HG03558 (cell line): ENCODE measurements around the gene AGPAT4.
"Not testable (repeated sequence)": the region's sequence is repeated elsewhere in the genome, so short reads cannot be mapped to it uniquely, and the experiment has no call there.

ENCODE experiments used
- ATAC-seq: cut with Tn5 transposase; IDR thresholded peaks from one replicate; pipeline ENCODE4 v1.9.1; 2021; ENCODE audit warnings: moderate number of reproducible peaks; ENCODE audit not compliant: unreplicated experiment; ENCODE audit errors: extremely low read depth

The AGPAT4 gene, protein sequence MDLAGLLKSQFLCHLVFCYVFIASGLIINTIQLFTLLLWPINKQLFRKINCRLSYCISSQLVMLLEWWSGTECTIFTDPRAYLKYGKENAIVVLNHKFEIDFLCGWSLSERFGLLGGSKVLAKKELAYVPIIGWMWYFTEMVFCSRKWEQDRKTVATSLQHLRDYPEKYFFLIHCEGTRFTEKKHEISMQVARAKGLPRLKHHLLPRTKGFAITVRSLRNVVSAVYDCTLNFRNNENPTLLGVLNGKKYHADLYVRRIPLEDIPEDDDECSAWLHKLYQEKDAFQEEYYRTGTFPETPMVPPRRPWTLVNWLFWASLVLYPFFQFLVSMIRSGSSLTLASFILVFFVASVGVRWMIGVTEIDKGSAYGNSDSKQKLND

GRCh38 chr6:161273752-161274487, at the start of gene AGPAT4:
Gene AGPAT4 (minus strand): TSS chr6:161274061. CDS start chr6:161232213, 41,848 bp downstream.
- ATAC-seq = peak; percentile 97

- no peak for ATAC-seq
These were observed 45.4 kb upstream of the AGPAT4 start for GRCh38 chr6:161319231-161319630.

DNA sequence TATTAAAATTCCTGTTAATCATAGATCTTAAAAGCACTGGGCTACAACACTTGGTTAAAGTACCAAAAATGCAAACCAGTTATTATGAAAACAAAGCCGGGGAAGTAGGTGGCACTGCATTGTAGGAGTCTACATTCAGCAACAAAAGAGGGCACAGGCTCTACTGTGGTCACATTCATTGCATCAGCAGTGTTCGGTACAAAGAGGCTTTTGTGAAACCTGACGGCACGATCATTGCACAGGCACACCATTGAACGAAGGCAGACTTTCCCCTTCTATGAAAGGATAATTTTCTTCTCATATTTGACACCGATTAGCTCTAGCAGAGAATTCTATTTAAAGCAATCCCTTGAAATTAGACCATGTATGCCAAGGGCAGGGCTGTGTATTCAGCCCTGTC, 44.6 kb upstream of the AGPAT4 start:
- ATAC-seq = no peak

- no peak for ATAC-seq
These were observed 42.7 kb upstream of the AGPAT4 start for GRCh38 chr6:161316531-161316930.

GRCh38 chr6:161315246-161315917, 41.5 kb upstream of the AGPAT4 start:
- not testable (repeated sequence) for ATAC-seq

- not testable (repeated sequence) for ATAC-seq
These were observed 40.8 kb upstream of the AGPAT4 start for GRCh38 chr6:161314541-161315245.

DNA sequence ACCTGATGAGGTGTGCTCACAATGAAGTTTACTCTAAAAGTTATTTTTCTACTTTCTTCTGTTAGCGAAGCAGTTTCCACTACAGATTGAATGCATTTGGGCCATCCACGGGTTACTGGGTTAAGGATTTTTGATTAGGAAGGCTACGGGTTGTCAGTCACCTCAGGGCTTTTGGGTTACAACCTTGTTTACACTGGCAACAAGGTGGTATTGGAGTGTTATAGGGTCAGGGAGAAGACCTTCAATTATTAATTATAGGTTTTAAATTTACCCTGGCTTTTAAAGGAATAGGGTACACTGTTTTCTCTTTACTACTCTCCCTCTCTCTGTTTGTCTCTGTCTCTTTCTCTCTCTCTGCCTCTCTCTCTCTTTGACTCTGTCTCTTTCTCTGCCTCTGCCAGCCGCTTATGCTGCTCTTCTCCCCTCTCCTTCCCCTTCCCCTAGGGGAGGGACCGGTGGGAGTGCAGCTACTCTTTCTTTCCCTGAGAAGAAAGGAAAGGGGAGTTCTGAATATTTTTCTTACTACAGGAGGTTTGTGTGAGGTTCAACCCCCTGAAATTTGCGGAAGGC, 40.2 kb upstream of the AGPAT4 start:
- no peak for ATAC-seq

DNA sequence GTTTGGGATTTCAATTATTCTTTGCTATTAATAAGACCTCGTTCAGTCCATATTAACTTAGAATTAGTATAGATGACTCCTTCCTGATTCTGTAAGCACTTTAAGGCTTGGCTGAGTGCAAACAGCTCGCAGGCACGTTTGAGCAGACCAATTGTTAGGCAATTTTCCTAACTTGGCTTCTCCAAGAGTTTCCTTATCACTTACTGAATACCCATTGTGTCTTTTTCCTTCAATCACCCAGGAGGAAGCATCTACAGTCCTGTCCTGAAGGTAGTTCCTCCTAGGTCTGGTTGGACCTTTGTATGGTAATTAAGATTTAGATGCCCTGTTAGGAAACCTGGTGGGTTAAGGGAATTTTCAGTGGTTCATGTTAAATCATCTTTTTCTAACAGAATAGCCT, 39.6 kb upstream of the AGPAT4 start:
- ATAC-seq = not testable (repeated sequence)

- ATAC-seq = not testable (repeated sequence)
These were observed 35.9 kb upstream of the AGPAT4 start for GRCh38 chr6:161309774-161310173.

DNA sequence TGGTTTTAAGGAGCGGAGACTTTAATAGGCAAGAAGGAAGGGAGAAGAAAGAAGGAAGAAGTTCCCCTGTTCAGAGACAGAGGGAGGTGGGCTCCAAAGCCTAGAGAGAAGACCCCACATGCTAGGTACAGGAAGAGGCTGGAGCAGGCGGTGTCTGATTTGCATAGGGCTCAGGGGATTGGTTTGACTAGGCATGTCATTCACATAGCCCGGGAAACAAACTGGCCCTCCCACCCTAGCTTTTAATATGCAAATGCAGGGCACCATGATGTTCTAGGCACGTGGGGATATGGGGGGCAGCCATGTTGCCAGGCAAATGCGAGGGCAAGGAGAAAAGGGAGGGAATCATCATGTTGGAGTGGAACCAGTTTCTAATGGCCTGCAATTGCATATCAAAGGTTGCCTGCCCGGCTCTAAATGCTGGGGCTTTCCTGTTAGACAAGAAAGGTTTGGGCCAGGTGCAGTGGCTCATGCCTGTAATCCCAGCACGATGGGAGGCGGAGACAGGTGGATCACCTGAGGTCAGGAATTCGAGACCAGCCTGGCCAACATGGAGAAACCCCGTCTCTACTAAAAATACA, 34.3 kb upstream of the AGPAT4 start:
- no peak for ATAC-seq

- ATAC-seq = no peak
These were observed 32.0 kb upstream of the AGPAT4 start for GRCh38 chr6:161305860-161306259.

- ATAC-seq = no peak
These were observed 29.9 kb upstream of the AGPAT4 start for GRCh38 chr6:161303628-161304340.

GRCh38 chr6:161302949-161303348, 29.1 kb upstream of the AGPAT4 start:
- no peak for ATAC-seq

DNA sequence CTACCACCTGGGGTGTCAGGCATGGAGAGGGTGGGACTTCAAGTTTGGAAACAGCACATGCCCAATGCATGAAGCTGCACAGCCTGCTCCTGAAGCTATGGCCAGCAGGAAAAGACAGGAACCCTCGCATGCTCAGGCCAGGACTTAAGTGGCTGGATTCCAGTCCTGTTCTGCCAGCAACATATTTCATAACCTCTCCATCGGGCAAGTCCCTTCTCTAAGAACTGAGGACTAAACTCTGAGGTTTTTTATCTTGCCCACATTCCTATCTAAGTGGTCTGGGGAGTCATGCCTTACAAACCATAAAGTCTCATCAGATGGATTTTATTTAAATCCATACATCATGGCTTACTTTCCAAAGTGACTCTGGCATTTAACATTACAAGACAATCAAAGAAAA, 27.5 kb upstream of the AGPAT4 start:
- no peak for ATAC-seq

GRCh38 chr6:161300823-161301222, 27.0 kb upstream of the AGPAT4 start:
- no peak for ATAC-seq

DNA sequence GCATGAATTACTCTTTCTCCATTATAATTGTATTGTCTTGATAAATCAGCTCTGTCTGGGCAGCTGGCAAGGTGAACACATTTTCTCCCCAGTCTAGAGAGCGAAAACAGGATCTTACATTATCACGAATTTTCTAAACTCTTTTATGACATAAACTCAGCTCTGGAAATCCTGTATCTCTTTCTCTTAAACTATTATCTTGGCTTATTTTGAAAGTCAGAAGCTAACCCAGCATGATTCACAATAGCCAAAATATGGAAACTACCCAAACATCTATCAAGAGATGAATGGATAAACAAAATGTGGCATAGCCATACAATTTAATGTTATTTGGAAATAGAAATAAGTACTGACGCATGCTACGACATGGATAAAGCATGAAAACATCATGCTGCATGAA, 25.9 kb upstream of the AGPAT4 start:
- no peak for ATAC-seq

DNA sequence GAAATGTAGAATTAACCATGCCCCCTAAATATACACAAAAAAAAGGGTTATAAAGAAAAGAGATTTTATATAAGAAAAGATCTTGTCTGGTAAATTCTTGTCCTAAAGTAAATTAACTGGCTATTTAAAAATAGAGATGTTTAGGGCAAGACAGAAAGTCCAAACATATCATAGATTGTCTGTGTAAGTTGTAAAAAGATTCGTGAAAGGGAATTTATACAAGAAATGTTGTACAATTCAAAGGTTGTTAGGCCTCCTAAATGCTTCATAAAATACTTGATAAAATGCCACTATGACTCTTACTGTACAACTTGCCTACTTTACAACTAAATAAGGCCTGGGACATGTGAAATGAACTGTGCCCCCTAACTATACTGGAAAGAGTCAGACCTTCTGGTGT, 21.9 kb upstream of the AGPAT4 start:
- ATAC-seq = no peak

- no peak for ATAC-seq
These were observed 18.9 kb upstream of the AGPAT4 start for GRCh38 chr6:161292650-161293281.

DNA sequence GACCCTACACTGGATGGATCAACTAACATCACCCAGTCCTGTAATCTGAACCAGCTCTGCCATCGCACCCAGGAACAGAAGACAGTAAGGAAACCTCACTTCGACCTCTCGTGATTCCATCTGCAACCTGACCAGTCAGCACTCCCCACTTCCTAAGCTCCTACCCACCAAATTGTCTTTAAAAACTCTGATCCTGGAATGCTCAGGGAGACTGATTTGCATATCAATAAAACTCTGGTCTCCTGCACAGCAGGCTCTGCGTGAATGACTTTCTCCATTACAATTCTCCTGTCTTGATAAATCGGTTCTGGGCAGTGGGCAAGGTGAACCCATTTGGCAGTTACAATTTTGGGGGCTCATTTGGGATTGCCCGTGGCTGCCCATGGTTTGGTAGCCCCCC, 18.3 kb upstream of the AGPAT4 start:
- no peak for ATAC-seq
